CD1c-positive myeloid dendritic cell (primary cell): ENCODE data around the gene RIPOR2.
A peak's percentile ranks its signal among the peaks of the same experiment; 100 is the strongest.

Experiments used
- DNase-seq: peaks from one replicate; pipeline ENCODE4 v3.0.0-alpha.2; 2016; ENCODE audit errors: extremely low spot score

Gene RIPOR2, protein sequence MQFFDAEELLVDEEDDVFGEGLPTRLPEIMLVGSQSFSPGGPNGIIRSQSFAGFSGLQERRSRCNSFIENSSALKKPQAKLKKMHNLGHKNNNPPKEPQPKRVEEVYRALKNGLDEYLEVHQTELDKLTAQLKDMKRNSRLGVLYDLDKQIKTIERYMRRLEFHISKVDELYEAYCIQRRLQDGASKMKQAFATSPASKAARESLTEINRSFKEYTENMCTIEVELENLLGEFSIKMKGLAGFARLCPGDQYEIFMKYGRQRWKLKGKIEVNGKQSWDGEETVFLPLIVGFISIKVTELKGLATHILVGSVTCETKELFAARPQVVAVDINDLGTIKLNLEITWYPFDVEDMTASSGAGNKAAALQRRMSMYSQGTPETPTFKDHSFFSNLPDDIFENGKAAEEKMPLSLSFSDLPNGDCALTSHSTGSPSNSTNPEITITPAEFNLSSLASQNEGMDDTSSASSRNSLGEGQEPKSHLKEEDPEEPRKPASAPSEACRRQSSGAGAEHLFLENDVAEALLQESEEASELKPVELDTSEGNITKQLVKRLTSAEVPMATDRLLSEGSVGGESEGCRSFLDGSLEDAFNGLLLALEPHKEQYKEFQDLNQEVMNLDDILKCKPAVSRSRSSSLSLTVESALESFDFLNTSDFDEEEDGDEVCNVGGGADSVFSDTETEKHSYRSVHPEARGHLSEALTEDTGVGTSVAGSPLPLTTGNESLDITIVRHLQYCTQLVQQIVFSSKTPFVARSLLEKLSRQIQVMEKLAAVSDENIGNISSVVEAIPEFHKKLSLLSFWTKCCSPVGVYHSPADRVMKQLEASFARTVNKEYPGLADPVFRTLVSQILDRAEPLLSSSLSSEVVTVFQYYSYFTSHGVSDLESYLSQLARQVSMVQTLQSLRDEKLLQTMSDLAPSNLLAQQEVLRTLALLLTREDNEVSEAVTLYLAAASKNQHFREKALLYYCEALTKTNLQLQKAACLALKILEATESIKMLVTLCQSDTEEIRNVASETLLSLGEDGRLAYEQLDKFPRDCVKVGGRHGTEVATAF

DNA sequence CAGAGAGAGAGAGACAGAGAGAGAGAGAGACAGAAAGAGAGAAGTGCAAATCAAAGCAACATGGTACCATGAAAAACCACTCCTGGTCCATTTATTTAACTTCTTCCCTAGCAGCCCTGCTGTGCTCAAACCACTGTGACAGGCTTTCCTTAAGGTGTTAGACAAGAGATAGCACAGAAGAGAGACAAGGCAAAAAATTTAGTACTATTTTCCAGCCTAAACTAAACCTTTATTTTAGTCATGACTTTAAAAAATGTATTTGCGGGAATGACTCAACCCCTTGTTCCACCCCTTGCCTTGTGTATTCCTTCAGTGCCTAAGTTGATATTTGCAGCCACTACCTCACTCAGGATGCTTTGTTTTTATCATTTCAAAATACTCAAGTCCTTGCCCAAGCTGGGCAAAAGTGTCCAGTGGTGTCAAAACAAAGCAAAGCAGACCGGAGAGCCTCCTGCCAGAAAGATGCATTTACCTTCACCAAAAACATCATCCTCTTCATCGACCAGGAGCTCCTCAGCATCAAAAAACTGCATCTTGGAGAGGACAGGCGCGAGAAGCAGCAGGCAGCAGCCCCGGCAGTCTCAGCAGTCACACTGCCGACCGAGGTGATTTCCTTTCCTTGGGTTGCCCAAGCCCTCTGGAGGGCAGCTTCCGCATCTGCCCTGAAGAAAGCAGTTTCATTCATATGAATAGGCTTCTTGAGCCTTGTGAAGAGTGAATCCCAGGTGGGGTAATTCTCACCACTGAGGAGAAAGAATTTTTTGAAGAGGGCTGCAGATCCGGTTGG lies at the start of gene RIPOR2:
TSS of gene RIPOR2 (minus strand) at position 595 of the 787 bp plus-strand sequence. CDS start at position 533, 62 bp downstream.
- peak; percentile 76 for DNase-seq

DNA sequence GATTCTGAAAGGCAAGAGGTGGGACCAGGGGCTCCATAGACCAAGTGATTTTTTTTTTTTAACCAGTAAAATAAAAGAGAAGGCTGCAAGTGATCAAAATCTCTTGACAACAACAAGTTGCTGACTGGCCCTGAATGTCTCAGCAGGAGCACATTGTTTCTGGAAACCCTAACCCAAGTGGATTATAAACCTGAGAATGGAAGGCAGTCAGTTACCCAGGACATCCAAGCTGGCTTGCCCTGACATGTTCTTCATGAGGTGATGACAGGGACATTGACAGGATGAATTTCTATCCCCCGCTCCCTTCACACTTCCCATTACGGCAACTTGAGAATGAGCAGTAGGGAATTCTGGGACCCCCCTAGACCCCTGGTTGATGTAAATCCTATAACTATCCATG lies 49.6 kb upstream of the RIPOR2 start:
- no peak for DNase-seq

DNA sequence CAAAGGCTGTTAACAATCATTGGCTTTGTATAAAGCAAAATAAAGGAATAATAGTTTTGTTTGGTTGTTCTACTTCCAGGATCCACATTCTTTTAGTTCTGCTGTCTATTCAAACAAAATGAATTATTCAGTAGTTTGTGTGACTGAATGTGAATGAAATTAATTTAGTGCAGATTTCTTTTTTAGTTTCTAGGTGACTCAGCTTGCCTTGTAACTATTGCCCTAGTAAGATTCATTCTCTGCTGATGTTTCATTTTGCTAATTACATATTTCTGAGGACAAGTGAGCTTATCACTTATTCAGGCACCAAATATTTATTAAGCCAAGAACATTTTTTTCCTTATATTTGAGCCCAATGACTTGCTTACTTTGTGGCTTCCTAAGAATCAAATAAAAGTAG lies 46.5 kb upstream of the RIPOR2 start:
- no peak for DNase-seq

DNA sequence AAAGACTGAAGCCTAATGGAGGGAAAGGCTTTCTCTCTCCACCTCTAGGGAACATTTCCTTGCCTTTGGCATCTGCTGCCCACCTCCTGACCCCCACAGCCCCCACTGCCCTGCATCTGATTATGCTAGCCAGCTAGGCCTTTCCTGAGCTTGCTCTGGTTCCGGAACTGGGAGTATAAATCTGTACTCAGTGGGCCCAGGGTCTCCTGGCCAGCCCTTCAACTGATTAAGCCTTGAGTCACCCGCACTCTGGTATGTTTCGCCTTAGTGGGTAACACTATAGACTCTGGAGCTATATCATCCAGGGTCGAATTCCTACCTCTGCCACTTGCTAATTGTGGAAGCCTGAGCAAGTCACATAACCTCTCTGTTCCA lies 45.6 kb upstream of the RIPOR2 start:
- no peak for DNase-seq

DNA sequence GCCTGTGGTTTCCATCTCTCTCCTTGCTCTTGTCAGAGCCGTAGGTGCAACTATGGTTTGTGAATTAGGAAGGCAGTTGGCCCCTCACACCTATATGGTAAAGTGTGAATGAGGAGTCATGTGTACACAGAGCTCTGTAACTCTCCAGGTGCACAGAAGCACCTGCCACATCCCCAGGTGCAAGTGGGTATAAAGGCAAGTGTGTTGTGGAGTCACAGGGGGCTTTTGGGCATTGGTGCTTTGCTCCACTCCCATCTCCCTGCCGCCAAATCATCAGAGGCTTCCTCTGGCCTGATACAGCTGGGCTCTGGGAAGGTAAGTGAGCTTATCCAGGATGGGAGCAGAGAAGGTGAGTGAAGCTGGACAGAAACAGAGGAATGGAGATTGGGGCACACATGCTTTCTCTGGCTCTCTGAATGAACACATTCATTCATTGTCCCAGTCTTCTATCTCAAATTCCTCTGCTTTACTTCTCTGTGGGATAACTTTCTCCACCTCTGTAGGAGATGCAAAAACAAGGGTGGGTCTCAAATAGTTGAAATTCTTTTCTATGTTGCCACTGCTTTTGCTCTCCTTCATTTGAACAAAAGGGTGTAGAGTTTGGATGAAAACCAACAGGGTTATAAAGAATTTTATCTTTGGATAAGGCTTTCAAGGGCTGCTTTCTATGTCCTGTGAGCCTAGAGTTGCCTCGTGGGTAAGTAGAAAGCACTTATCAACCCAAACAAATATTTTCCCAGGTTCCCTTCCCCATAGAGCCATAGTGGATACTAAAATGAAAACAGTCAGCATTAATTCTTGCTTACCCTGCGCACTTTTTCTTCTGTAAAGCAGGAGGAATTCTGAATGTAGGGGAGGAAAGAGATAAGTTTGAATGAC lies 45.0 kb upstream of the RIPOR2 start:
- DNase-seq = no peak

DNA sequence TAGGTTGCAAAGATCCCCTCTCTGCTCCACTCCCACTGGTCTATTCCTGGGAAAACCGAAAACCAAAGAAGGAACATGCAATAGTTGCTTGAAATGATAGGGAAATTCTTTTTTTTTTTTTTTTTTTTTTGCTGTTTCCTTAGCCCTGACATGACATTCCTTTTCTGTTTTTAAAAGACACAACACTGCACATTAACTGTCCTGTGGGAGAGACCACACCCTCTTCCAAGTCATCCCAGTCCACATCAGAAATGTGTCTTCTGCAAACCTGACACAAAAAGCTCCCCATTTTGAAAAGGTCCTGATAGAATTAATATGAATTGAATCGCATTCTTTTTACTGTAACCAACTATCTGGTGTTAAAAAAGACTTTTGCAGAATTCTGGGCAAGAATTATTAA lies 43.4 kb upstream of the RIPOR2 start:
- DNase-seq = no peak

DNA sequence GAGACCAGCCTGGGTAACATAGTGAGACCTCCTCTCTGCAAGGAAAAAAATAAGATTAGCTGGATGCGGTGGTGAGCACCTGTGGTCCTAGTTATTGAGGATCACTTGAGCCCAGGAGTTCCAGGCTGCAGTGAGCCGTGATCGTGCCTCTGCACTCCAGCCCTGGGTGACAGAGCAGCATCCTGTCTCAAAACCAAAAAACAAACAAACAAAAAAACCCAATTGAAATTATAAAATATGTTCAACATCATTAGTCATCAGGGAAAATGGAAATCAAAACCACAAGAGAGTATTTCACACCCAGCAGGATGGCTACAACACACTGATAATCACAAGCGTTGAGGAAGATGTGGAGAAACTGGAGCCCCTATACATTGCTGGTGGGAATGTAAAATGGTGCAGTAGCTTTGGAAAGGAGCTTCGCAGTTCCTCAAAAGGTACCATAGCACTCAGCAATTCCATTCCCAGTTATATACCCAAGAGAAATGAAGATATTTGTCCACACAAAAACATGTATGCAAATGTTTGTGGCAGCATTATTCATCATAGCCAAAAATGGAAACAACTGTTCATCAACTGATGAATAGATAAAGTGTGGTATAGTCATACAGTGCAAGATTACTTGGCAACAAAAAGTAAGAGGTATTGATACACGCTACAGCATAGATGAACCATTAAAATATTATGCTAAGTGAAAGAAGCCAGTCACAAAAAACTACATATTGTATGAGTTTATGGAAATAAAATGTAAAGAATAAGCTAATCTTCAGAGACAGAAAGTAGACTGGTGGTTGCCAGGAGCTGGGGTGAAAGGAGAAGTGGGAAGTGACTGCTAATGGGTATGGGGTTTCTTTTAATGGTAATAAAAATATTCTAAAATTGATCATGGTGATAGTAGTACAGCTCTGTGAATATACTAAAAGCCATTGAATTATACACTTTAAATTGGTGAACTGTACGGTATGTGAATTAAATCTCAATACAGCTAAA lies 38.7 kb upstream of the RIPOR2 start:
- DNase-seq = peak; percentile 28

DNA sequence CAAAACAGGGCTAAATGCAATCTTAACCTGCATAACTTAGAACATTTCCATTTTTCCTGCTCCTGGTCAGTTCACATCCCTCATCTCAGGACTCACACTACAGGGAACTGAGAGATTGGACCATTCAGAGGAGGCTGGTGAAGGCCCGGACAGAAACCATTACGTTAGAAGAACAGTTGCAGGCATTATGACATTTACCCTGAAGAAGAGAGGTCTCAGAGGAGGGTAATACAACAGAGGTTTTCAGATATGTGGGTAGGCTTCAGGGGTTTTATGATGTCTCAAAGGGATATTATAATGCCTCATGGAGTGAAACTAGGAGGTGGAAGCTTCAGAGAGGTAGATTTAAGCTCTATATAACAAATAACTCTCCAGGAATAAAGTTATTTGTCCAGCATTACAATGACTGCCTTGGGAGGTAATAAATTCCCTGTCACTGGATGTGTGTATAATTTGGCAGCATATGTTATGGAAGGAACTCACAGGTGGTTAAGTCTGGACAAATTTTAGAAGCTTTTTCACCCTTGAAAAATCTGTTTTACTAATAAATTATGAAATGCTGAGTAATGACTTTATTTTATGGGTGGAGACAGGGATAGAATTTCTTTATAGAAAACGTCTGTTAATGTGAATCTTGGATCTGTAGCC lies 36.7 kb upstream of the RIPOR2 start:
- DNase-seq = no peak

DNA sequence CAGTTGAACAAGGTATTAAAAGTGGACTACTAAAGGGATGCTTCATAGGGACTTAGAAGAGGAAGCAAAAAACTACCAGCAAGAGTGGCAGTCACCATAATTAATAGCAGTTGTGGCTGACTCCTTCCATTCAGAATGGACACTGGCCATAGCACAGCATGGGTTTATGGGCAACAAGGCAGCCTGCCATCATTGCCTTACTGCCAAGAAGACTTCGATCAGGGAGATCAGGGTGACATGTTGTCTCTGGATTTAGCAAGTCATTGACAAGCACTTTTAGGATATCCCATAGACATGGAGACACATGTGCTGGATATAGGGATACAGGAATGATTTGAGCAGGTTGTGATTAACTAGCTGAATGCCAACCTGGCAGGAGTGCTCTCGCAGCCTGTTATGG lies 35.3 kb upstream of the RIPOR2 start:
- DNase-seq = no peak

DNA sequence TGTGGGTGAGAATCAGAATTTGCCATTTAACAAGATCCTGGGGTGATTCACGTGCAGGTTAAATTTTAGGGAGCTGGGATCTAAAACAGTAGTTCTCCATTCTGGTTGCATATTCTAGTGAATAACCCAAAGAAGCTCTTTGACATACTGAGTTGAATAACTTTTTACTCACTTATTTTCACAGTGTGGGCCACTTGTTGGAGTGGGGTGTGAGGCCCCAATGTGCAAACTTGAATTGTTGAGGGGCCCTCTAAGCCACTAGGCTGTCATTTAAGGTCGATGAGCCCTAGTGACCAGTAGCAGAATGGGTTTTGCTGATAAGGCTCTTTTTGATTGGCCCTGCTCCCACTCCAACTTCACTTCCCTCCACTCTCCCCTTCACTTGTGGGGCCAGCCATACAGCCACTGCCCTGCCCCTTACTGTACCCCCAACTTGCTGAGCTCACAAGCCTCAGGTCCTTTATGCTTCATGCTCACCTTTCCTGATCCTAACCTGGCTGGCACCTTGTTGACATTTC lies 33.6 kb upstream of the RIPOR2 start:
- DNase-seq = no peak

DNA sequence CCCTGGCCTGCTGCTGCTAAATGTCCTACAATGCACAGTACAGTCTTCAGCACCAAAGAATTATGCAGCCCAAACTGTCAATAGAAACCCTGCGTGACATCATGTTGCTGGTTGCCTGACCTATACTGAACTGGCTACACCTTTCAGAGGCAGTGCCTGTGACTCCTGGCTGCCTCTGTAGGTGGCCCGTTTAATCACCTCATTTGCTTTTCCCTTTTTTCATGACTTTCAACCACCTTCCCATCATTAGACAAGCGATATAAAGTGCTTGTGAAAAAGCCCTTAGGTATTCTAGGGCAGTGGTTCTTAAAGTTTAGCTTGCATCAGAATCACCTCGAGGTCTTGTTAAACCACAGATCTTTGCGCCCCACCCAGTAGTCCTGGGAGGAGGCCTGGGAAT lies 33.0 kb upstream of the RIPOR2 start:
- DNase-seq = no peak

DNA sequence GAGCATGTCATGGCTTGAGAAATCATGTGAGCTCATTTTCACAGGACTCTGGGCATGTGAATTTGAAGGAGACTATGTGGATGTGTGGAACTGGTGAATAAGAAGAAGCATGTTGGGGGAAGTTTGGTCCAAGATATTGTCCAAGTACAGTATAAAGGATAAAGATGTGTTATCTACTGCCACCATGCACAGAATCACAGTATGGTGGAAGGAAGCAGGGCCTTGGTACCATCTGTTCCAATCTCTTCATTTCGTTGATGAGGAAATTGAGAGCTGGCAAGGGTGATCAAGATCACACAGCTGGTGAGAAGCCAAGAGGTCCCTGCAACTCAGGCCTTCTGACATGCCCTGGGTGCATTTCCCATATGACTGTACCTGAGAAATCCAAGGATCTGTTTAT lies 31.5 kb upstream of the RIPOR2 start:
- no peak for DNase-seq

DNA sequence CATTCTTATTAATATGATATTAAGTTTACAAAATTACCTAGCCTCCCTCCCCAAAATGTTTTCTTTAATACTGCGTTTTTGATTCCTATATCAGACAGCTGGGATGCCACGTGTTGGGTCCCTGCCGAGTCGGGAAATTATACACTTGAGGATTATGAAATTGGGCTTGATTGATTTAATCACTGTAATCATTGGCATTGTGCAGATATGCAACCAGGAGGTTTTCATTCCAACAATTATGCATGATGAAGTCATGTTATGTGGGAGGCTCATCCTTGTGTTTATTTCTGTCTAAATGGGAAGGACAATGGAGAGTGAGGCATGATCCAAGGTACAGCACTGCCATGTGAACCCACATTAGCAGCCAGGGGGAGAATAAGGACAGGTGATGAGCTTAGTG lies 30.6 kb upstream of the RIPOR2 start:
- no peak for DNase-seq

DNA sequence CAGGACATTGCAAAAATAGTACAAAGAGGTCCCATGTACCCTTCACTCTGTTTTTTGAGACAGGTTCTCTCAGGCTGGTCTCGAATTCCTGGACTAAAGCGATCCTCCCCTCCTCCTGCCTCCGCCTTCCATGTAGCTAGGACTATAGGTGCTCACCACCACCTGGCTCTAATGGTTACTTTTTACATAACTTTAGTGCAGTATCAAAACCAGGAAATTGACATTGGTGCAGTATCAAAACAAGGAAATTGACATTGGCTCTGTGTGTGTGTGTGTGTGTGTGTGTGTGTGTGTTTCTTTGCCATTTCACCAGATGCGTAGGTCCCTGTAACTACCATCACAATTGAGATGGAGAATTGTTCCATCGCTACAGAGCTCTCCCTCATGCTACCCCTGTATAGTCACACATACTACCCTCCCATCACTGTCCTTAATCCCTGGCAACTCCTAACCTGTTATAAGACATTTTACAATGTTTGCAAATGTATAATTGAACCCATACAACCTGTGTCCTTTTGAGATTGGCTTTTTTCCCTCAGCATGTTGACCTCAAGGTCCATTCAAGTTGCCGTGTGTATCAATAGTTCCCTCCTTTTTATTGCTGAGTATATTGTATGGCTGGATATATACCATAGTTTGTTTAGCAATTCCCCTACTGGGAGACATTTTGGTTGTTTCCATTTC lies 28.3 kb upstream of the RIPOR2 start:
- no peak for DNase-seq

DNA sequence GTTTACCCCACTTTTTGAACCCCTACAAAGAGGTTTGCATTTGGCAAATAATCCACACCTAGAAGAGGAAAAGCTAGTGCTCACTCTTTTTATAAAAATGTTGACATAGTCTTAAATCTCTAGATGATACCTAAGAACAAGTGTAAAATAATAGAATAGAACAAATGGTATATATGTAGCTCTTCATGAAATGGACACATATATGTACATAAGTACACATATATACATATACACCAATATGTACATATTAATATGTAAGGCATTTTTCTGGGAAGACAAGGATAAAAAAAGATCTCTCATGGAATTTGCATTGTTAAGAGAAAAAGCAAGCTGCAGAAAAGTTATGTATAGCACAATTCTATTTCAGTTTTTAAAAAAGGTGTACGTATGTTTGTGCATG lies 27.6 kb upstream of the RIPOR2 start:
- DNase-seq = no peak

DNA sequence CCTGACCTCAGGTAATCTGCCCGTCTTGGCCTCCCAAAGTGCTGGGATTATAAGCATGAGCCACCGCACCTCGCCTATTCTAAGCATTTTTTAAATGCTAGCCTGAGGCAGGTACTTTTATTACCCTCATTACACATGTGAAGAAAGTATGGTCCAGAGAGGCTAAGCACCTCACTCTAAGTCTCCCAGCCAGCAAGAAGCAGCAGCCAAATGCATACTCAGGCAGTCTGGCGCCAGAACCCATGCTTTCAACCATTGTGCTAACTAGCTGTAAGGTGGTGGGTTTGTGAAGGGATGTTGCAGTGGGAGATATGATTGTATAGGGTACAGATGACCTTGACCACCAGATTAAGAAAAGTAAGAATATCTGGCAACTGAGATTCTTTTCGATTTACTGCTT lies 26.1 kb upstream of the RIPOR2 start:
- DNase-seq = no peak

DNA sequence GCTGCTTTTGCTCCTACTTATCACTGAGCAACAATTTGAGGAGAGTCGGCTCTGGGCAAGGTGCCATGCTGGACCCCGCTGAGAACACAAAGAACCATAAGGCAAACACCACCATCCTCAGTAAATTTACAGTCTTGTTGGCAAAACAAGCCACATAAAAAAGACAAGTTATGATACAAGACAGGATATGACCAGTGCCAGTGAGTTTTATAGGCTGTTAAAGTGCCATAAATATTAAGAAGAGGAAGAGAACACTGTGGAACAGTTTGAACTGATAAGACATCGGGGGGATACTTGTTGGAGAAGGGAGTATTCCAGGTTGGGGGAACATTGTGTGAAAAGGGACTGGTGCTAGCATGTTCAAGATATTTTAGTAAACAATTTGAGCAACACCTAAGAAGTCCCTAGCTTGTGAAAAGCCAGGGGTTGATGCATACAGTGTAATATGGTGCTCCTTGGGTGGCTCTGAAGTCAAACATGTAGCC lies 25.3 kb upstream of the RIPOR2 start:
- DNase-seq = no peak

DNA sequence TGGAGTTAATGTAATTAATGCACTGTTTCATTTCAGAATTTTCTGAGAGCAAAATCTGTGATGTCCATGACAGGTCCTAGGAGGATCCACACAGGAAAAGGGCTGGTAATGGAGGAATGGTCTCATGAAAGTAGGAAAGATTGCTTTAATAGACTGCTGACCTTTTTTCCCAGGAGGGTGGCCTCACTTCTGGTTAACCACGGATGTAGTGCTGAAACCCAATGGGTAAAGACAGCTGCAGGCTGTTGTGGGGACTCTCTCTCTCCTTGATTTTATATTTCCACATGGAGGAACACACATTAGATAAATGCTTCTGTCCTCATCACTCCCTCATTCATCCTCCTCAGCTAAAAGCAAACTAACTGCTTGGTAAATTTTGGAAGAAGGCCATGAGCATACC lies 23.6 kb upstream of the RIPOR2 start:
- no peak for DNase-seq
